Measurements from ENCODE around the gene SLC25A40.
"Not testable (repeated sequence)": the region's sequence is repeated elsewhere in the genome, so short reads cannot be mapped to it uniquely, and the experiment has no call there.

SLC25A40 gene

DNA sequence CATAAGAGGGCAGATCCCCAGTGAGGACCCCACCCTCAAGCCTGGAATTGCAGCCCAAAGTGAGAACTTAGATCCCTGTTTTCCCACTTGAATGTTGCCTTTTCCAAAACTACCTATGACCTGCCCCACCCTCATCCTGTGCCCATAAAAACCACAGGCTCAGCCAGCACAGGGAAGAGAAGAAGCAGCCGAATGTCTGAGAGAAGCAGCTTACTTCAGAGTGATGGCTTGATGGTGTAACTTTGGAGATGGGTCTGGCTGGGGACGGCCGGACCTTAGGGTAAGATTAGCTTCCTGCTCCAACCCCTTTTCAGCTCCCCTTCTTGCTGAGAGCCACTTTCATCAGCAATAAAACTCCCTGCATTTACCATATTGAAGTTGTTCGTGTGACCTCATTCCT is 5.7 kb downstream of the SLC25A40 start:
- no peak for TF ChIP-seq CTCF (IDR thresholded peaks at IDR 0.05; ENCODE audit: insufficient read depth, low read length, missing control alignments)
- no peak for DNase-seq (ENCODE audit: low read depth, low spot score)
- ChIA-PET CTCF (interaction anchor here (1.2 kb wide), 1 partner anchor 16 kb away, joined by 3 read pairs; no protein-coding TSS in a partner anchor), POLR2A (no interaction called here)
- H3K4me3 ChIP-seq (ENCODE audit: low read depth, low read length) = no peak overlapping the region

DNA sequence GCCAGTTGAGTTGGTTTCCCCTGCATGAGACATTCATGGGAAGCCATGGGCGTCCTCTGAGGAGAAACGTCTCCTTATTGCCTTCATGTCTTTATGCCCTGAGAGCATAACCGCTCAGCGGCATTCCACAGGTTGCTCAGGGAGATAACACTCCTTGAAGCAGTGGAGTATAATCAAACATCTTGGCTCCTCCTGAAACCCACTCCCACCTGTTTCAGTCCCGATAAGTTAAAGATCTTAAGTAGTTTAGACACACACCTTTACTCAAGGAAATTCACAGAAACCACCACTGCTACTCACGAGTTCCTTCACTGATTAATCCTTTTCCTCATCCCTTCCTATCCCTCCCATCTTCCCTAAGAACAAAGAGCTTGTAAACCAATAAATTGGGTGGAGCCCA is 9.6 kb downstream of the SLC25A40 start:
- H3K4me3 ChIP-seq (ENCODE audit: low read depth, low read length); DNase-seq (ENCODE audit: low read depth, low spot score); POLR2A ChIA-PET; CTCF ChIA-PET: not testable (repeated sequence)

DNA sequence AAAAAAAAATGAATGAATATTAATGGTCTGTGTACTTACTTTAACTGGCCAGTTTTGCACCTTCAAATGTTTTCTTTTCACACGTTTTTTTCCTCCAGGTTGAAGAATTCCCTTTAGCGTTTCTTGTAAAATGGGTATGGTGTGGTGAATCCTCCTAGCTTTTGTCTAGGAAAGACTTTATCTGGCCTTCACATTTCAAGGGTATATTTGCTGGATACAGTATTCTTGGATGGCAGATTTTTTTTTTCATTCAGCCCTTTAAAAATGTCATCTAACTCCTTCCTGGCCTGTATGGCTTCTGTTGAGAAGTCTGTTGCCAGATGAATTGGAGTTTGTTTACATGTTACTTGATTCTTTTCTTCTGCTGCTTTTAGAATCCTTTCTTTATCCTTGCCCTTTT is 10.1 kb downstream of the SLC25A40 start:
- ChIA-PET POLR2A (no interaction called here), CTCF (no interaction called here)
- DNase-seq (ENCODE audit: low read depth, low spot score) = no peak
- TF ChIP-seq CTCF (IDR thresholded peaks at IDR 0.05; ENCODE audit: insufficient read depth, low read length, missing control alignments) = no peak
- no peak overlapping the region for H3K4me3 ChIP-seq (ENCODE audit: low read depth, low read length)

GRCh38 chr7:87858417-87859100 is 17.6 kb downstream of the SLC25A40 start:
- CTCF ChIA-PET = no interaction called here
- POLR2A ChIA-PET = no interaction called here
- no peak for TF ChIP-seq CTCF (IDR thresholded peaks at IDR 0.05; ENCODE audit: insufficient read depth, low read length, missing control alignments)
- DNase-seq (ENCODE audit: low read depth, low spot score) = no peak
- H3K4me3 ChIP-seq (ENCODE audit: low read depth, low read length) = no peak overlapping the region

- TF ChIP-seq CTCF (IDR thresholded peaks at IDR 0.05; ENCODE audit: insufficient read depth, low read length, missing control alignments) = no peak
- no peak overlapping the region for H3K4me3 ChIP-seq (ENCODE audit: low read depth, low read length)
- CTCF ChIA-PET = no interaction called here
- DNase-seq (ENCODE audit: low read depth, low spot score) = no peak
- POLR2A ChIA-PET = no interaction called here
Measured at GRCh38 chr7:87853237-87853864, 22.8 kb downstream of the SLC25A40 start.

GRCh38 chr7:87852306-87852705 is 23.9 kb downstream of the SLC25A40 start:
- no peak for TF ChIP-seq CTCF (IDR thresholded peaks at IDR 0.05; ENCODE audit: insufficient read depth, low read length, missing control alignments)
- DNase-seq (ENCODE audit: low read depth, low spot score) = no peak
- CTCF ChIA-PET = no interaction called here
- no peak overlapping the region for H3K4me3 ChIP-seq (ENCODE audit: low read depth, low read length)
- POLR2A ChIA-PET = no interaction called here

Measured in AG04449 (cell line).